ENCODE results near the gene ASB6. TPM values are rescaled to one million over a fixed set of nuclear protein-coding genes. Genes with fewer than 3 reads are reported as not detected.

The ASB6 gene
- total RNA-seq, 2 experiments from 2014 or later, result 24.1 to 26.6 TPM

- DNase-seq, result no peak
- H3K4me3 Mint-ChIP-seq, result no peak overlapping the region
- peaks cover 8% of the 10 kb centered on the region for H3K27me3 Mint-ChIP-seq
- no peaks in the 10 kb centered on the region for H3K9me3 Mint-ChIP-seq
- H3K36me3 Mint-ChIP-seq (ENCODE audit: low read depth), result no peaks in the 10 kb centered on the region
- CTCF ChIA-PET, result interaction anchor here (0.8 kb wide), 1 partner anchor 13 kb away, joined by 3 read pairs; no protein-coding TSS in a partner anchor
- POLR2A ChIA-PET, result no interaction called here
- H3K27ac Mint-ChIP-seq, result no peak overlapping the region
- H3K4me1 Mint-ChIP-seq, result peaks cover 3% of the 10 kb centered on the region
Measured at GRCh38 chr9:129676287-129676686, 34.3 kb upstream of the ASB6 start.

GRCh38 chr9:129675620-129676019 lies 33.7 kb upstream of the ASB6 start:
- H3K27ac Mint-ChIP-seq, result no peak overlapping the region
- no peaks in the 10 kb centered on the region for H3K9me3 Mint-ChIP-seq
- H3K4me3 Mint-ChIP-seq, result no peak overlapping the region
- ChIA-PET POLR2A (no interaction called here), CTCF (interaction anchor here (0.7 to 0.8 kb wide), 2 partner anchors 14 to 914 kb away, joined by 3 to 4 read pairs; no protein-coding TSS in a partner anchor)
- DNase-seq, result no peak
- H3K27me3 Mint-ChIP-seq, result peaks cover 7% of the 10 kb centered on the region
- H3K36me3 Mint-ChIP-seq (ENCODE audit: low read depth), result no peaks in the 10 kb centered on the region
- H3K4me1 Mint-ChIP-seq, result peaks cover 3% of the 10 kb centered on the region

GRCh38 chr9:129674229-129674628 lies 32.3 kb upstream of the ASB6 start:
- Mint-ChIP-seq H3K36me3 (ENCODE audit: low read depth) (no peaks in the 10 kb centered on the region), H3K9me3 (no peaks in the 10 kb centered on the region), H3K4me1 (peaks cover 3% of the 10 kb centered on the region), H3K27ac (no peak overlapping the region), H3K4me3 (no peak overlapping the region), H3K27me3 (peaks cover 9% of the 10 kb centered on the region)
- POLR2A ChIA-PET, result no interaction called here
- DNase-seq, result no peak
- CTCF ChIA-PET, result interaction anchor here (1.3 to 1.6 kb wide), 2 partner anchors 8 to 64 kb away, joined by 4 to 5 read pairs; no protein-coding TSS in a partner anchor

GRCh38 chr9:129673602-129674001 lies 31.7 kb upstream of the ASB6 start:
- Mint-ChIP-seq H3K4me1 (peaks cover 3% of the 10 kb centered on the region), H3K4me3 (no peak overlapping the region), H3K36me3 (ENCODE audit: low read depth) (no peaks in the 10 kb centered on the region), H3K9me3 (no peaks in the 10 kb centered on the region), H3K27ac (no peak overlapping the region), H3K27me3 (peaks cover 9% of the 10 kb centered on the region)
- DNase-seq, result no peak
- CTCF ChIA-PET, result interaction anchor here (1.3 to 1.6 kb wide), 2 partner anchors 9 to 65 kb away, joined by 4 to 5 read pairs; no protein-coding TSS in a partner anchor
- POLR2A ChIA-PET, result no interaction called here

- H3K27me3 Mint-ChIP-seq, result peaks cover 6% of the 10 kb centered on the region
- DNase-seq, result no peak
- H3K9me3 Mint-ChIP-seq, result no peaks in the 10 kb centered on the region
- no peak overlapping the region for H3K4me3 Mint-ChIP-seq
- ChIA-PET CTCF (interaction anchor here (1.3 kb wide), 1 partner anchor 11 kb away, joined by 3 read pairs; no protein-coding TSS in a partner anchor), POLR2A (no interaction called here)
- no peak overlapping the region for H3K27ac Mint-ChIP-seq
- peaks cover 3% of the 10 kb centered on the region for H3K4me1 Mint-ChIP-seq
- H3K36me3 Mint-ChIP-seq (ENCODE audit: low read depth), result no peaks in the 10 kb centered on the region
Measured at GRCh38 chr9:129672702-129673101, 30.8 kb upstream of the ASB6 start.

GRCh38 chr9:129671519-129671918 lies 29.6 kb upstream of the ASB6 start:
- H3K9me3 Mint-ChIP-seq, result no peaks in the 10 kb centered on the region
- CTCF ChIA-PET, result interaction anchor here (1.3 kb wide), 1 partner anchor 9 kb away, joined by 3 read pairs; no protein-coding TSS in a partner anchor
- peaks cover 10% of the 10 kb centered on the region for H3K27me3 Mint-ChIP-seq

GRCh38 chr9:129671065-129671464 lies 29.1 kb upstream of the ASB6 start:
- H3K27ac Mint-ChIP-seq, result no peak overlapping the region
- H3K4me1 Mint-ChIP-seq, result peaks cover 3% of the 10 kb centered on the region
- ChIA-PET POLR2A (no interaction called here), CTCF (no interaction called here)
- no peak overlapping the region for H3K4me3 Mint-ChIP-seq
- H3K9me3 Mint-ChIP-seq, result no peaks in the 10 kb centered on the region
- H3K36me3 Mint-ChIP-seq (ENCODE audit: low read depth), result no peaks in the 10 kb centered on the region
- no peak for DNase-seq
- H3K27me3 Mint-ChIP-seq, result peaks cover 9% of the 10 kb centered on the region

More at GRCh38 chr9:129671519-129671918, 29.6 kb upstream of the ASB6 start:
- POLR2A ChIA-PET, result no interaction called here
- no peak for DNase-seq
- H3K36me3 Mint-ChIP-seq (ENCODE audit: low read depth), result no peaks in the 10 kb centered on the region
- H3K4me1 Mint-ChIP-seq, result peaks cover 3% of the 10 kb centered on the region
- no peak overlapping the region for H3K27ac Mint-ChIP-seq
- no peak overlapping the region for H3K4me3 Mint-ChIP-seq

- CTCF ChIA-PET, result no interaction called here
- H3K27me3 Mint-ChIP-seq, result peaks cover 12% of the 10 kb centered on the region
- no peaks in the 10 kb centered on the region for H3K9me3 Mint-ChIP-seq
- no peak for DNase-seq
- H3K36me3 Mint-ChIP-seq (ENCODE audit: low read depth), result no peaks in the 10 kb centered on the region
- H3K4me1 Mint-ChIP-seq, result peaks cover 6% of the 10 kb centered on the region
- H3K4me3 Mint-ChIP-seq, result no peak overlapping the region
- POLR2A ChIA-PET, result no interaction called here
- H3K27ac Mint-ChIP-seq, result no peak overlapping the region
Measured at GRCh38 chr9:129669946-129670345, 28.0 kb upstream of the ASB6 start.

GRCh38 chr9:129669141-129669718 lies 27.3 kb upstream of the ASB6 start:
- Mint-ChIP-seq H3K27ac (no peak overlapping the region), H3K4me1 (peaks cover 9% of the 10 kb centered on the region), H3K4me3 (no peak overlapping the region), H3K9me3 (no peaks in the 10 kb centered on the region), H3K27me3 (peaks cover 16% of the 10 kb centered on the region), H3K36me3 (ENCODE audit: low read depth) (no peaks in the 10 kb centered on the region)
- CTCF ChIA-PET, result interaction anchor here (0.6 kb wide), 1 partner anchor 622 kb away, joined by 3 read pairs; no protein-coding TSS in a partner anchor
- POLR2A ChIA-PET, result no interaction called here
- no peak for DNase-seq

GRCh38 chr9:129667850-129668249 lies 25.9 kb upstream of the ASB6 start:
- no peaks in the 10 kb centered on the region for H3K9me3 Mint-ChIP-seq
- H3K27ac Mint-ChIP-seq, result no peak overlapping the region
- no peaks in the 10 kb centered on the region for H3K36me3 Mint-ChIP-seq (ENCODE audit: low read depth)
- H3K27me3 Mint-ChIP-seq, result peaks cover 18% of the 10 kb centered on the region
- no peak for DNase-seq
- ChIA-PET POLR2A (no interaction called here), CTCF (no interaction called here)
- peaks cover 9% of the 10 kb centered on the region for H3K4me1 Mint-ChIP-seq
- H3K4me3 Mint-ChIP-seq, result no peak overlapping the region

GRCh38 chr9:129667378-129667777 lies 25.4 kb upstream of the ASB6 start:
- Mint-ChIP-seq H3K4me1 (peaks cover 9% of the 10 kb centered on the region), H3K9me3 (no peaks in the 10 kb centered on the region), H3K27me3 (peaks cover 19% of the 10 kb centered on the region), H3K36me3 (ENCODE audit: low read depth) (no peaks in the 10 kb centered on the region), H3K27ac (no peak overlapping the region), H3K4me3 (no peak overlapping the region)
- CTCF ChIA-PET, result interaction anchor here (1.3 kb wide), 1 partner anchor 24 kb away, joined by 6 read pairs; no protein-coding TSS in a partner anchor
- DNase-seq, result no peak
- POLR2A ChIA-PET, result no interaction called here

- ChIA-PET POLR2A (no interaction called here), CTCF (interaction anchor here (0.7 to 1.3 kb wide), 2 partner anchors 24 to 28 kb away, joined by 4 to 6 read pairs; no protein-coding TSS in a partner anchor)
- no peaks in the 10 kb centered on the region for H3K9me3 Mint-ChIP-seq
- H3K4me3 Mint-ChIP-seq, result no peak overlapping the region
- H3K4me1 Mint-ChIP-seq, result peaks cover 8% of the 10 kb centered on the region
- no peak overlapping the region for H3K27ac Mint-ChIP-seq
- no peaks in the 10 kb centered on the region for H3K36me3 Mint-ChIP-seq (ENCODE audit: low read depth)
- DNase-seq, result no peak
- peaks cover 19% of the 10 kb centered on the region for H3K27me3 Mint-ChIP-seq
Measured at GRCh38 chr9:129666575-129666974, 24.6 kb upstream of the ASB6 start.

- ChIA-PET CTCF (interaction anchor here (0.7 to 1.3 kb wide), 2 partner anchors 23 to 28 kb away, joined by 4 to 6 read pairs; no protein-coding TSS in a partner anchor), POLR2A (no interaction called here)
- Mint-ChIP-seq H3K27ac (no peak overlapping the region), H3K4me3 (no peak overlapping the region), H3K36me3 (ENCODE audit: low read depth) (no peaks in the 10 kb centered on the region), H3K27me3 (peaks cover 19% of the 10 kb centered on the region), H3K4me1 (peaks cover 7% of the 10 kb centered on the region), H3K9me3 (no peaks in the 10 kb centered on the region)
- DNase-seq, result no peak
Measured at GRCh38 chr9:129665814-129666520, 24.0 kb upstream of the ASB6 start.

Data from activated CD4-positive, alpha-beta T cell treated with anti-CD3 and anti-CD28 coated beads, Interleukin-2, amount 10 ng/mL, durations not matched to agents 7 days and 5 days (primary cell).